WTC11 (cell line): ENCODE results near the gene DENND4A. TPM values are rescaled to one million over a fixed set of nuclear protein-coding genes. Genes with fewer than 3 reads are reported as not detected.
"Not testable (repeated sequence)": the region's sequence is repeated elsewhere in the genome, so short reads cannot be mapped to it uniquely, and the experiment has no call there.

Source experiments
- ATAC-seq: fragments of 200-7000 bp; cut with Tn5 transposase; 2 replicates; pipeline ENCODE4 v1.10.0; 2021; ENCODE audit warnings: mild to moderate bottlenecking, moderate library complexity
- CTCF ChIA-PET: fragments of 300-600 bp; sonication (Branson Sonifier 250); formaldehyde crosslinking; loops from one replicate; lab custom pipeline; 2021; ENCODE audit warnings: antibody characterized with exemption; lab: Charles Lee
- POLR2A ChIA-PET: fragments of 350-600 bp; sonication (Branson Sonifier 250); formaldehyde crosslinking; loops from one replicate; lab custom pipeline; 2021; ENCODE audit warnings: antibody characterized with exemption; lab: Charles Lee
- DNase-seq: peaks from one replicate; pipeline ENCODE4 v3.0.0; 2021; ENCODE audit warnings: low spot score
- H3K27ac Mint-ChIP-seq: 2 replicates; pipeline ENCODE4 v1.8.0; 2021; ENCODE audit warnings: mixed read lengths
- H3K27me3 Mint-ChIP-seq: 2 replicates; pipeline ENCODE4 v1.8.0; 2021; ENCODE audit warnings: low read depth, mild to moderate bottlenecking, moderate library complexity, mixed read lengths
- H3K36me3 Mint-ChIP-seq: 2 replicates; pipeline ENCODE4 v1.8.0; 2021; ENCODE audit warnings: mixed read lengths
- H3K4me1 Mint-ChIP-seq: 2 replicates; pipeline ENCODE4 v1.8.0; 2022; ENCODE audit warnings: mixed read lengths
- H3K4me3 Mint-ChIP-seq: 2 replicates; pipeline ENCODE4 v1.8.0; 2021; ENCODE audit warnings: mild to moderate bottlenecking, moderate library complexity, mixed read lengths
- H3K9me3 Mint-ChIP-seq: 2 replicates; pipeline ENCODE4 v1.8.0; 2021; ENCODE audit warnings: mixed read lengths
- AFF4 ChIP-seq: sonication (generic); formaldehyde crosslinking; IDR thresholded peaks from 2 replicates; pipeline ENCODE4 v1.8.1; 2023; ENCODE audit warnings: mild to moderate bottlenecking, missing genetic modification reagents, borderline replicate concordance
- ARID4B ChIP-seq: sonication (generic); formaldehyde crosslinking; IDR thresholded peaks from 2 replicates; pipeline ENCODE4 v1.8.0; 2023; ENCODE audit warnings: missing genetic modification reagents, mild to moderate bottlenecking, borderline replicate concordance
- ATF6 ChIP-seq: sonication (generic); formaldehyde crosslinking; IDR thresholded peaks from 2 replicates; pipeline ENCODE4 v1.8.1; 2023; ENCODE audit warnings: mild to moderate bottlenecking, missing genetic modification reagents
- ESRRA ChIP-seq: sonication (generic); formaldehyde crosslinking; IDR thresholded peaks from 2 replicates; pipeline ENCODE4 v1.8.1; 2022; ENCODE audit warnings: mild to moderate bottlenecking, missing genetic modification reagents, borderline replicate concordance
- HMGA2 ChIP-seq: fragments of 250-450 bp; sonication (Bioruptor Pico); IDR thresholded peaks from 2 replicates; pipeline ENCODE4 v1.4.0; 2021; ENCODE audit warnings: mild to moderate bottlenecking, moderate library complexity
- MLX ChIP-seq: sonication (generic); formaldehyde crosslinking; IDR thresholded peaks from 2 replicates; pipeline ENCODE4 v1.8.1; 2023; ENCODE audit warnings: mild to moderate bottlenecking, missing genetic modification reagents, moderate library complexity
- MYBL2 ChIP-seq: sonication (generic); formaldehyde crosslinking; IDR thresholded peaks from 2 replicates; pipeline ENCODE4 v1.8.1; 2023; ENCODE audit warnings: mild to moderate bottlenecking, moderate library complexity, missing genetic modification reagents
- SMAD3 ChIP-seq: sonication (generic); formaldehyde crosslinking; IDR thresholded peaks from 2 replicates; pipeline ENCODE4 v1.8.0; 2022; ENCODE audit warnings: missing genetic modification reagents, mild to moderate bottlenecking, borderline replicate concordance
- SOX15 ChIP-seq: fragments of 250-450 bp; sonication (Bioruptor Pico); IDR thresholded peaks from 2 replicates; pipeline ENCODE4 v1.9.0; 2021; ENCODE audit warnings: mild to moderate bottlenecking
- SP1 ChIP-seq: sonication (generic); formaldehyde crosslinking; conservative IDR thresholded peaks from 2 replicates; pipeline ENCODE4 v1.8.1; 2022; ENCODE audit warnings: missing genetic modification reagents
- USF1 ChIP-seq: sonication (generic); formaldehyde crosslinking; IDR thresholded peaks from 2 replicates; pipeline ENCODE4 v1.8.0; 2022; ENCODE audit warnings: mild to moderate bottlenecking, missing genetic modification reagents
- ZMAT4 ChIP-seq: fragments of 250-450 bp; sonication (Bioruptor Pico); IDR thresholded peaks from 2 replicates; pipeline ENCODE4 v1.9.0; 2021; ENCODE audit warnings: mild to moderate bottlenecking
- ZNF281 ChIP-seq: sonication (generic); formaldehyde crosslinking; IDR thresholded peaks from 2 replicates; pipeline ENCODE4 v1.8.0; 2023; ENCODE audit warnings: mild to moderate bottlenecking, missing genetic modification reagents
- ZNF671 ChIP-seq: fragments of 250-450 bp; sonication (Bioruptor Pico); IDR thresholded peaks from 2 replicates; pipeline ENCODE4 v1.8.0; 2021; ENCODE audit warnings: mild to moderate bottlenecking
- total RNA-seq: library from RNA; stranded (reverse); gene quantifications from 3 replicates; pipeline ENCODE4 v1.2.3, GENCODE V29; 2021

DENND4A gene
- total RNA-seq, 1 experiment from 2014 or later: 5.7 TPM

- Mint-ChIP-seq H3K4me3 (no peak overlapping the region), H3K4me1 (peaks cover 10% of the 10 kb centered on the region), H3K36me3 (no peaks in the 10 kb centered on the region), H3K27ac (0 out of 2 replicates have a peak overlapping the region, but pooled peaks have one; percentile 25), H3K27me3 (no peaks in the 10 kb centered on the region), H3K9me3 (peaks cover 13% of the 10 kb centered on the region)
- CTCF ChIA-PET: interaction anchor here (0.6 to 0.9 kb wide), 2 partner anchors 9 to 121 kb away, joined by 4 to 5 read pairs; partner anchors contain the start of gene INTS14
- DNase-seq (no peak), ATAC-seq (no peak)
- POLR2A ChIA-PET: no interaction called here
- TF ChIP-seq SMAD3 (CRISPR knock-in tag) (no peak), HMGA2 (CRISPR knock-in tag) (peak; percentile 94)
Observed at GRCh38 chr15:65619626-65620290, 172.3 kb downstream of the DENND4A start.

- no peaks in the 10 kb centered on the region for H3K36me3 Mint-ChIP-seq
- peaks cover 13% of the 10 kb centered on the region for H3K9me3 Mint-ChIP-seq
- peak overlapping the region; percentile 51 for H3K27ac Mint-ChIP-seq
- TF ChIP-seq USF1 (CRISPR knock-in tag): no peak
- no peak for TF ChIP-seq MLX (CRISPR knock-in tag)
- TF ChIP-seq AFF4: no peak
- TF ChIP-seq ZMAT4 (CRISPR knock-in tag): no peak
- no peak for TF ChIP-seq SOX15 (CRISPR knock-in tag)
- TF ChIP-seq SP1 (CRISPR knock-in tag): no peak
- no peak for TF ChIP-seq ARID4B (CRISPR knock-in tag)
- TF ChIP-seq ATF6 (CRISPR knock-in tag): no peak
- TF ChIP-seq ZNF281 (CRISPR knock-in tag): no peak
- no peak for TF ChIP-seq MYBL2 (CRISPR knock-in tag)
- TF ChIP-seq ZNF671 (CRISPR knock-in tag): no peak
- no peak for TF ChIP-seq ESRRA (CRISPR knock-in tag)
- no peak for DNase-seq
- CTCF ChIA-PET: no interaction called here
- no peaks in the 10 kb centered on the region for H3K27me3 Mint-ChIP-seq
- POLR2A ChIA-PET: no interaction called here
- no peak overlapping the region for H3K4me3 Mint-ChIP-seq
- peaks cover 10% of the 10 kb centered on the region for H3K4me1 Mint-ChIP-seq
- peak; percentile 76 for ATAC-seq
Observed at GRCh38 chr15:65618560-65619109, 173.5 kb downstream of the DENND4A start.

GRCh38 chr15:65615887-65616286 lies 176.2 kb downstream of the DENND4A start:
- peaks cover 13% of the 10 kb centered on the region for H3K9me3 Mint-ChIP-seq
- H3K27ac Mint-ChIP-seq, CTCF ChIA-PET, POLR2A ChIA-PET, H3K4me3 Mint-ChIP-seq, H3K36me3 Mint-ChIP-seq, DNase-seq, ATAC-seq, H3K27me3 Mint-ChIP-seq: not testable (repeated sequence)
- H3K4me1 Mint-ChIP-seq: peaks cover 23% of the 10 kb centered on the region
